ENCODE measurements around the gene TMC1.

Gene TMC1

DNA sequence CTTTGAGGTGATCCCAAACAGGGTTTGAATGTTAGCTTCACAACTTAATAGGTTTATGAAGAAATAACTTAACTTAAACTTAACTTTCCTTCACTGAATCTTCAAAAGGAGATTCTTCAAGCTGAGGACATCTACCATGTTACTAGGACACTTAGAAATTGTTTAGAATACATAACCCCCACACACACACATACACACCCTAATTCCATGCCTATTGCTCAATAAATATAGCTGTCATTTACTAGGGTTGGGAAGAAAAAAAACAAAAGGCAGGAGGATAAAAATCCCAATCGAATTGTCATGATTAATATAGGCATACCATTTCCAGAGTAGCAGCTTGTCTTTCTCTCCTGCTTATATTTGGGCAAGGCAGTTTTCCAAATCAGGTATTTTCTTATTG lies 363.1 kb downstream of the TMC1 start:
- Histone ChIP-seq H3K27ac (no peak overlapping the region), H3K36me3 (no peaks in the 10 kb centered on the region), H3K4me3 (no peak overlapping the region), H3K27me3 (no peaks in the 10 kb centered on the region), H3K4me1 (peaks cover 0 to 13% (median 7%) of the 10 kb centered on the region in 4 donors), H3K9me3 (no peaks in the 10 kb centered on the region)
- no peak for DNase-seq
- TF ChIP-seq, protein P1, sequence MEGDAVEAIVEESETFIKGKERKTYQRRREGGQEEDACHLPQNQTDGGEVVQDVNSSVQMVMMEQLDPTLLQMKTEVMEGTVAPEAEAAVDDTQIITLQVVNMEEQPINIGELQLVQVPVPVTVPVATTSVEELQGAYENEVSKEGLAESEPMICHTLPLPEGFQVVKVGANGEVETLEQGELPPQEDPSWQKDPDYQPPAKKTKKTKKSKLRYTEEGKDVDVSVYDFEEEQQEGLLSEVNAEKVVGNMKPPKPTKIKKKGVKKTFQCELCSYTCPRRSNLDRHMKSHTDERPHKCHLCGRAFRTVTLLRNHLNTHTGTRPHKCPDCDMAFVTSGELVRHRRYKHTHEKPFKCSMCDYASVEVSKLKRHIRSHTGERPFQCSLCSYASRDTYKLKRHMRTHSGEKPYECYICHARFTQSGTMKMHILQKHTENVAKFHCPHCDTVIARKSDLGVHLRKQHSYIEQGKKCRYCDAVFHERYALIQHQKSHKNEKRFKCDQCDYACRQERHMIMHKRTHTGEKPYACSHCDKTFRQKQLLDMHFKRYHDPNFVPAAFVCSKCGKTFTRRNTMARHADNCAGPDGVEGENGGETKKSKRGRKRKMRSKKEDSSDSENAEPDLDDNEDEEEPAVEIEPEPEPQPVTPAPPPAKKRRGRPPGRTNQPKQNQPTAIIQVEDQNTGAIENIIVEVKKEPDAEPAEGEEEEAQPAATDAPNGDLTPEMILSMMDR (IDR thresholded peaks at IDR 0.05): no peak
- intact Hi-C loops (cut with DNase I; ENCODE audit: low total_unique reads): no loop called here
